Kidney glomerular epithelial cell (primary cell): ENCODE data around the gene GALNT10.

Source experiments
- DNase-seq: peaks from one replicate; lab custom pipeline; 2025; lab: John Stamatoyannopoulos, UW

GALNT10 gene

GRCh38 chr5:154380263-154380662 is 189.7 kb downstream of the GALNT10 start:
- DNase-seq, result no peak

GRCh38 chr5:154384480-154385235 is 194.1 kb downstream of the GALNT10 start:
- peak; percentile 35 for DNase-seq

- DNase-seq, result no peak
Observed at GRCh38 chr5:154385236-154385512, 194.6 kb downstream of the GALNT10 start.

- peak; percentile 56 for DNase-seq
Observed at GRCh38 chr5:154386952-154387629, 196.6 kb downstream of the GALNT10 start.

GRCh38 chr5:154388842-154389241 is 198.3 kb downstream of the GALNT10 start:
- no peak for DNase-seq

- peak; percentile 36 for DNase-seq
Observed at GRCh38 chr5:154390096-154390495, 199.6 kb downstream of the GALNT10 start.

- DNase-seq, result no peak
Observed at GRCh38 chr5:154390746-154391359, 200.3 kb downstream of the GALNT10 start.

GRCh38 chr5:154391788-154392187 is 201.3 kb downstream of the GALNT10 start:
- no peak for DNase-seq

- no peak for DNase-seq
Observed at GRCh38 chr5:154393850-154394249, 203.3 kb downstream of the GALNT10 start.

- no peak for DNase-seq
Observed at GRCh38 chr5:154394307-154394706, 203.8 kb downstream of the GALNT10 start.

GRCh38 chr5:154395407-154396106 is 205.0 kb downstream of the GALNT10 start:
- no peak for DNase-seq

GRCh38 chr5:154396128-154396527 is 205.6 kb downstream of the GALNT10 start:
- DNase-seq, result no peak

- DNase-seq, result no peak
Observed at GRCh38 chr5:154397652-154398406, 207.3 kb downstream of the GALNT10 start.

GRCh38 chr5:154400678-154401077 is 210.1 kb downstream of the GALNT10 start:
- DNase-seq, result no peak

- no peak for DNase-seq
Observed at GRCh38 chr5:154401355-154401754, 210.8 kb downstream of the GALNT10 start.

- no peak for DNase-seq
Observed at GRCh38 chr5:154401931-154402330, 211.4 kb downstream of the GALNT10 start.

GRCh38 chr5:154402611-154403010 is 212.1 kb downstream of the GALNT10 start:
- no peak for DNase-seq

GRCh38 chr5:154403234-154403633 is 212.7 kb downstream of the GALNT10 start:
- DNase-seq, result no peak

GRCh38 chr5:154403776-154404387 is 213.3 kb downstream of the GALNT10 start:
- no peak for DNase-seq

- DNase-seq, result peak; percentile 74
Observed at GRCh38 chr5:154405078-154405792, 214.7 kb downstream of the GALNT10 start.

- no peak for DNase-seq
Observed at GRCh38 chr5:154406231-154406630, 215.7 kb downstream of the GALNT10 start.
